ENCODE results near the gene TMEM132A.
"Not testable (repeated sequence)": the region's sequence is repeated elsewhere in the genome, so short reads cannot be mapped to it uniquely, and the experiment has no call there.

TMEM132A gene

DNA sequence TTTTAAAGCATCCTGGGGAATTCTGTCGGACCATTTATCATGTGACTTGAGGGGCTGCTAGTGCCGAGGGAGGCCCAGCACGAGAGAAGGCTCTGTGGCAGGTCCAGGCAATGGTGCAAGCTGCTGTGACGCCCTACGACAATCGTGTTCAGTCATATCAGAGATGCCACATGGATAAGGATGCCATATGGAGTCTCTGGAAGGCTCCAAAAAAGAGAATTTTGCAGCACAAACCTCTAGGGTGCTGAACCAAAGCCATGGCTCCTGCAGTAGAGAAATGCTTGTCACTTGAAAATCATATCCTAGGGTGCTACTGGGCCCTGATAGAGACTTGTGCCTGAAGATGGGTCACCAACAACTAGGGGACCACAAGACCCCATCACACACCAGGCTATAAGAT lies 40.5 kb downstream of the TMEM132A start:
- no peaks in the 10 kb centered on the region for H3K4me1 ChIP-seq (ENCODE audit: control insufficient read depth, insufficient read depth, low read length)
- no peaks in the 10 kb centered on the region for H3K36me3 ChIP-seq (ENCODE audit: control insufficient read depth in 2 of 2, insufficient read depth in 2 of 2, low read length in 2 of 2)
- no peaks in the 10 kb centered on the region for H3K9me3 ChIP-seq (ENCODE audit: control insufficient read depth in 2 of 2, low read length in 2 of 2)
- H3K9ac ChIP-seq (ENCODE audit: low read length in 2 of 2), result no peak overlapping the region
- no peak overlapping the region for H3K27ac ChIP-seq (ENCODE audit: low read length)
- no peak overlapping the region for H3K4me3 ChIP-seq (ENCODE audit: low read length in 2 of 2)
- peaks cover 0 to 2% of the 10 kb centered on the region in 2 donors for H3K27me3 ChIP-seq (ENCODE audit: control insufficient read depth in 1 of 2, insufficient read depth in 2 of 2, low read length in 2 of 2)

DNA sequence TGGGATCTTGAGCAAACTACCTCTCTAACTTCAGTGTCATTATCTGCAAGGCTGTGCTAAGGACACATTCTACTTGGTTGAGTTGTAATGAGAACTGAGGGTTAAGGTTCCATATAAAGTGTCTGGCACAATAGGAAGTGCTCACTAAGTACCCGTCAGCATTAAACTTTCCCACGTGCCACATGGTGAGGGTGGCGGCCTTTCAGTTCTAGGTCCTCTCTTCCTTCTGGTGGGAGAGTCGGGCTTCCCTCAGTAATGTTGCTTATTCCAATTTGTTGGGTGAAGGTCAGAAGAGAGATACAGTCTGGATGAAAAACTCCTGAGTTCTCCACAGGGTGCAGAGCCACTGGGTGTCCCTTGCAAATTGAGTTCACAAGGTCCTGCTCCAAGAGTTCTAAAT lies 42.6 kb downstream of the TMEM132A start:
- no peaks in the 10 kb centered on the region for H3K9me3 ChIP-seq (ENCODE audit: control insufficient read depth in 2 of 2, low read length in 2 of 2)

DNA sequence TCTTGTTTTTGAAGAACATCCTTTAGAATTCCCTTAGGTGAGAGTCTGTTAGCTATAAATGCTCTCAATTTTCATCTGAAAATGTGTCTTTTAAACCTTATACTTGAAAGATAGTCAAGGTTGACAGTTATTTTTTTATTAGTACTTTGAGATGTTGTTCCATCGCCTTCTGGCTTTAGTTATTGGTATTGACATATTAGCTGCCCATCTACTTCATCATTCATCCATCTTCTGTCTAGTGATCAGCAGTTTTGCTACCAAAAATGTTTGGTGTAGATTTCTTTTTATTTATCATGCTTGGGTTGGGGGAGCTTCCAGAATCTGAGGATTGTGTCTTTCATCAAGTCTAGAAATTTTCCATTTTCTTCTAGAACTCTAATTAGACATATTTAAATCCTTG lies 44.0 kb downstream of the TMEM132A start:
- Histone ChIP-seq H3K36me3 (ENCODE audit: control insufficient read depth in 2 of 2, insufficient read depth in 2 of 2, low read length in 2 of 2) (no peaks in the 10 kb centered on the region), H3K4me3 (ENCODE audit: low read length in 2 of 2) (no peak overlapping the region), H3K4me1 (ENCODE audit: control insufficient read depth, insufficient read depth, low read length) (no peaks in the 10 kb centered on the region), H3K27me3 (ENCODE audit: control insufficient read depth in 1 of 2, insufficient read depth in 2 of 2, low read length in 2 of 2) (no peaks in the 10 kb centered on the region), H3K9ac (ENCODE audit: low read length in 2 of 2) (no peak overlapping the region), H3K27ac (ENCODE audit: low read length) (no peak overlapping the region), H3K9me3 (ENCODE audit: control insufficient read depth in 2 of 2, low read length in 2 of 2) (no peaks in the 10 kb centered on the region)

More for the DNA sequence above, 42.6 kb downstream of the TMEM132A start:
- no peaks in the 10 kb centered on the region for H3K27me3 ChIP-seq (ENCODE audit: control insufficient read depth in 1 of 2, insufficient read depth in 2 of 2, low read length in 2 of 2)
- H3K4me3 ChIP-seq (ENCODE audit: low read length in 2 of 2), result no peak overlapping the region
- H3K27ac ChIP-seq (ENCODE audit: low read length), result no peak overlapping the region
- no peaks in the 10 kb centered on the region for H3K4me1 ChIP-seq (ENCODE audit: control insufficient read depth, insufficient read depth, low read length)
- no peak overlapping the region for H3K9ac ChIP-seq (ENCODE audit: low read length in 2 of 2)
- no peaks in the 10 kb centered on the region for H3K36me3 ChIP-seq (ENCODE audit: control insufficient read depth in 2 of 2, insufficient read depth in 2 of 2, low read length in 2 of 2)

DNA sequence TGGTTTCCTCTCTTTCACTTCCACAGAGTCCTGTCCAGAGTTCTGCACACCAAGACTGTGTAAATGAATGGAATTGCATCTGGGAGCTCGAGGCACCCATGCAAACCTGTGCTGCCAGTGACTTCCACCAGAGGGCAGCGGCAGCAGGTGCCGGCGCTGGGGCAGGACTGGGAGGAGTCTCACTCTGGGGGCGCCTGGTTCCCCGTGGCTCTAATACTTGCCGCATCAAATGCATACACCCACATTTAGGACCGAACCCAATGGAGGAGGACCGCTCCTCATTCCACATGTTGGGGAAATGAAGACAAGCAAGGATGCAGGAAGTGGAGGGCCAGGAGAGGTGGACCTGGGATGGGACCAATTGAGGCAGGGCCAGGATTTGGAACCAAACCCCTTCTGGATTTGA lies 46.1 kb downstream of the TMEM132A start:
- no peaks in the 10 kb centered on the region for H3K36me3 ChIP-seq (ENCODE audit: control insufficient read depth in 2 of 2, insufficient read depth in 2 of 2, low read length in 2 of 2)
- no peak overlapping the region for H3K27ac ChIP-seq (ENCODE audit: low read length)
- H3K4me3 ChIP-seq (ENCODE audit: low read length in 2 of 2), result no peak overlapping the region
- H3K9me3 ChIP-seq (ENCODE audit: control insufficient read depth in 2 of 2, low read length in 2 of 2), result no peaks in the 10 kb centered on the region
- no peak overlapping the region for H3K9ac ChIP-seq (ENCODE audit: low read length in 2 of 2)
- no peaks in the 10 kb centered on the region for H3K4me1 ChIP-seq (ENCODE audit: control insufficient read depth, insufficient read depth, low read length)
- H3K27me3 ChIP-seq (ENCODE audit: control insufficient read depth in 1 of 2, insufficient read depth in 2 of 2, low read length in 2 of 2), result no peaks in the 10 kb centered on the region

DNA sequence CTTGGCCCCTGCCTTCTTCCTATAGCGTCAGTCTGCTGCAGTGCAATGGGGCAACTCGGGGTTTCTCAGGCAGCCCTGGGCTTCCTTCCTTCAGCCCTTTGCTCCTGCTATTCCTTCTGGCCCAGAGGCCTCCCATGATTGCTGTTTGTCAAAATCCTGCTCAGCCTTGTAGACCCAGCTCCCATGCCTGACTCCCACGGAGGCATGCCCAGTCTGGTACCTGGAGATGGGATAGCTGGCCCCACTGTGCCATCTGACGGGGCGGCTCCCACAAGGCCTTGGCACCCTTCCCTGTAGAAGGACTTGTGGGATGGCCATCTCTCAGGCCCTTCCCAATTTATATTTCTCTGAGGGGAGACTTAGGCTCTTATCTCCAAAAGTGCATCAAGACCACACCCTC lies 46.6 kb downstream of the TMEM132A start:
- H3K9me3 ChIP-seq (ENCODE audit: control insufficient read depth in 2 of 2, low read length in 2 of 2), result no peaks in the 10 kb centered on the region
- H3K36me3 ChIP-seq (ENCODE audit: control insufficient read depth in 2 of 2, insufficient read depth in 2 of 2, low read length in 2 of 2), result no peaks in the 10 kb centered on the region
- H3K4me3 ChIP-seq (ENCODE audit: low read length in 2 of 2), result no peak overlapping the region
- H3K27ac ChIP-seq (ENCODE audit: low read length), result no peak overlapping the region
- no peaks in the 10 kb centered on the region for H3K27me3 ChIP-seq (ENCODE audit: control insufficient read depth in 1 of 2, insufficient read depth in 2 of 2, low read length in 2 of 2)
- H3K4me1 ChIP-seq (ENCODE audit: control insufficient read depth, insufficient read depth, low read length), result no peaks in the 10 kb centered on the region
- no peak overlapping the region for H3K9ac ChIP-seq (ENCODE audit: low read length in 2 of 2)

DNA sequence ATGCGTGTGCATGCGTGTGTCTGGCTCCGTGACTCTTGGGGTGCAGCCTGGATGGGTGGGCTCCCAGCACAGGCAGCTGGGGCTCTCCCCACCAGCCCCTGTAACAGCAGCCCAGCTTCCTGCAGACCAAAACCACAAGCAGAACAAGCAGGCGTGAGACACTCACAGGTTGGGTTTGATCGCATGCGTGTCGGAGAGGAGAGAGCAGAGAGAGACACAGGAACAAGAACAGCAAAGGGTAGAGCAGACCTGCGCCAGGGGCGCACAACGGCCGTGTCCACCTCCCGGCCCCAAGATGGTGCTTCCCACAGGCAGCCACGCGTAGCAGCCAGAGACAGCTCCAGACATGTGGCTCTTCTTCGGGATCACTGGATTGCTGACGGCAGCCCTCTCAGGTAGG lies 47.3 kb downstream of the TMEM132A start, which contains the start of gene CD6:
CD6 (plus strand) TSS at position 161 of the 400 bp plus-strand sequence; CDS start at position 347, 186 bp downstream.
- Histone ChIP-seq H3K36me3 (ENCODE audit: control insufficient read depth in 2 of 2, insufficient read depth in 2 of 2, low read length in 2 of 2) (no peaks in the 10 kb centered on the region), H3K9ac (ENCODE audit: low read length in 2 of 2) (no peak within 1 kb of the TSS), H3K27me3 (ENCODE audit: control insufficient read depth in 1 of 2, insufficient read depth in 2 of 2, low read length in 2 of 2) (no peaks in the 10 kb centered on the region), H3K9me3 (ENCODE audit: control insufficient read depth in 2 of 2, low read length in 2 of 2) (no peaks in the 10 kb centered on the region), H3K4me1 (ENCODE audit: control insufficient read depth, insufficient read depth, low read length) (no peaks in the 10 kb centered on the region), H3K27ac (ENCODE audit: low read length) (no peak within 1 kb of the TSS), H3K4me3 (ENCODE audit: low read length in 2 of 2) (no peak within 1 kb of the TSS)

DNA sequence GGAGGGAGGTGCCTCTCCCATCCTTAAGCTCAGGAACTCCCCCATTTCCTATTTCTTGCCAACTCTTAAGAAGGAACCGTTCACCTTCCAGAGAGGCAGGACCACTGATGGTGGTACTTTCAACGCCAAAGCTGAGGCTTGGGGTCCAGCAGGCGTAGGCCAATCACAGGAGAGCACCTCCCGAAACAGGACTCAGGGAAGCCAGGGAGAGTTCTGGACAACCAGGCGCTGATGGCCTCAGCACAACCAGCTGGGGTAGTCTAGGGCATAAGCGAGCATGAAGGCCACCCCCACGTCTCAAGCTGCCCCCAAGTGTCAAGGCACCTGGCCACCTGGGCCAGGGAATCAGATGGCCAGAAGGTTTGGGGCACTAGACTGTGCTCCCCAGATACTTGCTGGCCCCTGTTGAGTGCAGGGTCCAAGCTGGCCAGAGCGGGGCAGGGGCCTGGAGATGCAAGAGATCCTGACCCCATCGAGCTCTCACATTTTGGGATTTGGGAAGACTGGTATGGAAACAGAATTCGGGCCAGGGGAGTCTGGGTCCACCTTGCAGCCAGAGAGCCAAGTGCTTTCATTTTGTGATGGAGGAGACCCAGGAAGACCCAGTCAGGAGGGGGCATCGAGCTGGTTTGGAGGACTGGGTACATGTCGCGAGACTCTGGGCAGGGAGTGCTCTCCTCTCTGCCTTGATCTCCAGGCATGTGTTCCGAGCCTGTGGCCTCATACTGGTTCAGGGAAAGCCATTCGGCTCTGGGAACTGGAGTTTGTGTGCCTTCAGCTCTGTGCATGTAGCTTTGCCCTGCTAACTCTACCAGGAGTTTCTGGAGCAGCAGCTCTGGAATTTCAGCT lies 48.1 kb downstream of the TMEM132A start:
- Histone ChIP-seq H3K27ac (ENCODE audit: low read length) (no peak overlapping the region), H3K9me3 (ENCODE audit: control insufficient read depth in 2 of 2, low read length in 2 of 2) (no peaks in the 10 kb centered on the region), H3K9ac (ENCODE audit: low read length in 2 of 2) (no peak overlapping the region), H3K36me3 (ENCODE audit: control insufficient read depth in 2 of 2, insufficient read depth in 2 of 2, low read length in 2 of 2) (no peaks in the 10 kb centered on the region), H3K4me1 (ENCODE audit: control insufficient read depth, insufficient read depth, low read length) (no peaks in the 10 kb centered on the region), H3K27me3 (ENCODE audit: control insufficient read depth in 1 of 2, insufficient read depth in 2 of 2, low read length in 2 of 2) (no peaks in the 10 kb centered on the region), H3K4me3 (ENCODE audit: low read length in 2 of 2) (no peak overlapping the region)

DNA sequence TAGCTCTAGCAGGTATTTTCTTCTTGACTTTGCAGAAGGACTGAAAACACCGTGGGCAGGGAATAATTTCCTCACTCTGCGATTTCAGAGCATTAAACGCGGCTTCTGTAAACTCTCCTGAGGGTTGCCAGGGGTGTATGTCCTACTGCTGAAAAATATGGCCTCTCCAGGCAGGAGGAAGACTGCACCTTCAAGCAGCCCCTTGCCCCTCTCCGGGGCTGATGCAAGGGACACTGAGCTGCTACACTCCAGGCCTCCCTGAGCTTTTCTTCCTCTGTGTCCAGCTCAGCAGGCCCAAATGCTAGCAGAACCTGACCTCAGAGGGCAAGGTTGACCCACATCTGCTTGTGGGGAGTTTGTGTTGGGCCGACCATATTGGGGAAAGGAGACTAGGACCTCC lies 49.4 kb downstream of the TMEM132A start:
- Histone ChIP-seq H3K9me3 (ENCODE audit: control insufficient read depth in 2 of 2, low read length in 2 of 2) (no peaks in the 10 kb centered on the region), H3K4me1 (ENCODE audit: control insufficient read depth, insufficient read depth, low read length) (no peaks in the 10 kb centered on the region), H3K4me3 (ENCODE audit: low read length in 2 of 2) (no peak overlapping the region), H3K36me3 (ENCODE audit: control insufficient read depth in 2 of 2, insufficient read depth in 2 of 2, low read length in 2 of 2) (no peaks in the 10 kb centered on the region), H3K27me3 (ENCODE audit: control insufficient read depth in 1 of 2, insufficient read depth in 2 of 2, low read length in 2 of 2) (no peaks in the 10 kb centered on the region), H3K9ac (ENCODE audit: low read length in 2 of 2) (no peak overlapping the region), H3K27ac (ENCODE audit: low read length) (no peak overlapping the region)

DNA sequence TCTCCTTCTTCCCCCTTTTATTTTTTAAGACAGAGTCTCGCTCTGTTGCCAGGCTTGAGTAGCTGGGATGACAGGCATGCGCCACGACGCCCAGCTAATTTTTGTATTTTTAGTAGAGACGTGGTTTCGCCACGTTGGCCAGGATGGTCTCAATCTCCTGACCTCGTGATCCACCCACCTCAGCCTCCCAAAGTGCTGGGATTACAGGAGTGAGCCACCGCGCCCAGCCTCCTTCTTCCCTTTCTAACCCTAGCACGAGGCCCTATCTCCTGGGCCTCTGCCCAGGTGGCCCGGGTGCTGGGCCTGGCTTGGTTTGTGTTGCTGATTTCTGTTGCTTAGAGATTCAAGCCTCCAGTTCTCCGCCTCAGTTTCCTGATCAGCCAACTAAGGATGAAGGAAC lies 50.1 kb downstream of the TMEM132A start:
- H3K36me3 ChIP-seq (ENCODE audit: control insufficient read depth in 2 of 2, insufficient read depth in 2 of 2, low read length in 2 of 2); H3K27ac ChIP-seq (ENCODE audit: low read length); H3K27me3 ChIP-seq (ENCODE audit: control insufficient read depth in 1 of 2, insufficient read depth in 2 of 2, low read length in 2 of 2); H3K9me3 ChIP-seq (ENCODE audit: control insufficient read depth in 2 of 2, low read length in 2 of 2); H3K9ac ChIP-seq (ENCODE audit: low read length in 2 of 2); H3K4me3 ChIP-seq (ENCODE audit: low read length in 2 of 2); H3K4me1 ChIP-seq (ENCODE audit: control insufficient read depth, insufficient read depth, low read length): not testable (repeated sequence)

DNA sequence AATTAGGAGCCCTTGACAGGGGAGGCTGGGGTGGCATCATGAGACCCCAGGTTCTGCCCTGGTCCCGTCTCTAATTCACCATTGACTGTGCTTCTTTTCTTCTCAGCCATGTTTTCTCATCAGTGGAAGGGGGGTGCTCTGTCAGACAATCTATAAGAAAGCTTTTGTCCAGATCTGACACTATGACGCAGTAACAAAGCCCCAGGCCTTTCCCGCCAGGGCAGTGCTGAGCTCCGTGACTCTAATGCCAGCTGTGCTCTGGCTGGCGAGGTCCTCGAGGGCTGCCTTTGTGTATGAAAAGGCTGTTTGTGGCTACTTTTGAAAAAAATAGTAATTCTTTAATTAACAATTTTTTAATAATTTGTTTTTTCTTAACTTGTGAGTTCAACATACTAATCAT lies 50.5 kb downstream of the TMEM132A start:
- Histone ChIP-seq H3K27ac (ENCODE audit: low read length) (no peak overlapping the region), H3K27me3 (ENCODE audit: control insufficient read depth in 1 of 2, insufficient read depth in 2 of 2, low read length in 2 of 2) (no peaks in the 10 kb centered on the region), H3K4me1 (ENCODE audit: control insufficient read depth, insufficient read depth, low read length) (no peaks in the 10 kb centered on the region), H3K9me3 (ENCODE audit: control insufficient read depth in 2 of 2, low read length in 2 of 2) (no peaks in the 10 kb centered on the region), H3K36me3 (ENCODE audit: control insufficient read depth in 2 of 2, insufficient read depth in 2 of 2, low read length in 2 of 2) (no peaks in the 10 kb centered on the region), H3K4me3 (ENCODE audit: low read length in 2 of 2) (no peak overlapping the region), H3K9ac (ENCODE audit: low read length in 2 of 2) (no peak overlapping the region)

DNA sequence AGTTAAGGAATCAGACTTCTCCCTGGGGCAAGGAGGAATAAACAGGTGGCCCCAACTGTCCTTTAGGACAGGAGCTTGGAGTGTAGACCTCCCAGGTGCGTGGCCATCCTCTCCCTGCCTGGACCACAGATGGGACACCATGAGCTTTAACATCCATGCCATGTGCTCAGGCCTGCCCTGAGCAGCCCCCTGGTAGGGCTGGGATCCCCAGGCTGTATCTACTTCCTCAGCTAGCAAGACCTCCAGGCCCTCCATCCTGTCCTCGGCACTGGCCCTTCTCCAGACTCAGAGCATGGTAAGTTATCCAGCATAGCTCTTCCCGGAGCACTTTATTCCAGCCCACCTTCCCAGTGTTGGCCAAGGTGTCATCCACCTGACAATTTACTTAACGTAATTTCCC lies 53.0 kb downstream of the TMEM132A start:
- H3K9ac ChIP-seq (ENCODE audit: low read length in 2 of 2), result no peak overlapping the region
- no peaks in the 10 kb centered on the region for H3K4me1 ChIP-seq (ENCODE audit: control insufficient read depth, insufficient read depth, low read length)
- H3K27me3 ChIP-seq (ENCODE audit: control insufficient read depth in 1 of 2, insufficient read depth in 2 of 2, low read length in 2 of 2), result no peaks in the 10 kb centered on the region
- no peaks in the 10 kb centered on the region for H3K9me3 ChIP-seq (ENCODE audit: control insufficient read depth in 2 of 2, low read length in 2 of 2)
- no peak overlapping the region for H3K27ac ChIP-seq (ENCODE audit: low read length)
- no peak overlapping the region for H3K4me3 ChIP-seq (ENCODE audit: low read length in 2 of 2)
- no peaks in the 10 kb centered on the region for H3K36me3 ChIP-seq (ENCODE audit: control insufficient read depth in 2 of 2, insufficient read depth in 2 of 2, low read length in 2 of 2)

All from stomach smooth muscle (tissue), 2 donors.